MG63 (cell line): Measurements from ENCODE around the gene PFDN2. TPM values are rescaled to one million over a fixed set of nuclear protein-coding genes. Genes with fewer than 3 reads are reported as not detected.
"Not testable (repeated sequence)": the region's sequence is repeated elsewhere in the genome, so short reads cannot be mapped to it uniquely, and the experiment has no call there.

ENCODE experiments used
- DNase-seq: peaks from one replicate; pipeline ENCODE4 v3.0.0-alpha.2; 2020
- H3K27me3 ChIP-seq: fragments of 250-450 bp; sonication (Bioruptor Pico); 2 replicates; pipeline ENCODE4 v1.5.1; 2020; ENCODE audit warnings: mild to moderate bottlenecking, moderate library complexity
- H3K36me3 ChIP-seq: fragments of 250-450 bp; sonication (Bioruptor Pico); 2 replicates; pipeline ENCODE4 v1.5.1; 2020; ENCODE audit warnings: mild to moderate bottlenecking, moderate library complexity
- H3K4me3 ChIP-seq: fragments of 250-450 bp; sonication (Bioruptor Pico); 2 replicates; pipeline ENCODE4 v1.5.1; 2020; ENCODE audit warnings: mild to moderate bottlenecking, moderate library complexity
- H3K9me3 ChIP-seq: fragments of 250-450 bp; sonication (Bioruptor Pico); 2 replicates; pipeline ENCODE4 v1.5.1; 2020; ENCODE audit warnings: mild to moderate bottlenecking, moderate library complexity
- total RNA-seq: library from RNA; depleted of rRNA; stranded (reverse); fragments of >200 nt; shearing (Covaris generic); gene quantifications from 2 replicates; pipeline ENCODE4 v1.2.3, GENCODE V29; 2014; ENCODE audit warnings: low replicate concordance

Gene PFDN2
- total RNA-seq, 1 experiment from 2014 or later = 32.6 TPM

- H3K4me3 ChIP-seq = no peak overlapping the region
- no peaks in the 10 kb centered on the region for H3K27me3 ChIP-seq
- H3K9me3 ChIP-seq = no peaks in the 10 kb centered on the region
- no peak for DNase-seq
- no peaks in the 10 kb centered on the region for H3K36me3 ChIP-seq
These were observed 40.4 kb downstream of the PFDN2 start for GRCh38 chr1:161077426-161077825.

- no peaks in the 10 kb centered on the region for H3K9me3 ChIP-seq
- no peak overlapping the region for H3K4me3 ChIP-seq
- no peak for DNase-seq
- no peaks in the 10 kb centered on the region for H3K27me3 ChIP-seq
- H3K36me3 ChIP-seq = no peaks in the 10 kb centered on the region
These were observed 41.4 kb downstream of the PFDN2 start for GRCh38 chr1:161076410-161076809.

GRCh38 chr1:161074676-161075368, 43.0 kb downstream of the PFDN2 start:
- H3K4me3 ChIP-seq = no peak overlapping the region
- H3K27me3 ChIP-seq = no peaks in the 10 kb centered on the region
- no peak for DNase-seq
- no peaks in the 10 kb centered on the region for H3K9me3 ChIP-seq
- H3K36me3 ChIP-seq = no peaks in the 10 kb centered on the region

- Histone ChIP-seq H3K27me3 (no peaks in the 10 kb centered on the region), H3K9me3 (no peaks in the 10 kb centered on the region), H3K4me3 (no peak overlapping the region), H3K36me3 (no peaks in the 10 kb centered on the region)
- no peak for DNase-seq
These were observed 44.2 kb downstream of the PFDN2 start for GRCh38 chr1:161073474-161074121.

GRCh38 chr1:161072751-161073449, 44.9 kb downstream of the PFDN2 start:
- no peaks in the 10 kb centered on the region for H3K27me3 ChIP-seq
- DNase-seq = no peak
- no peak overlapping the region for H3K4me3 ChIP-seq
- H3K36me3 ChIP-seq = no peaks in the 10 kb centered on the region
- no peaks in the 10 kb centered on the region for H3K9me3 ChIP-seq

GRCh38 chr1:161071886-161072371, 45.9 kb downstream of the PFDN2 start:
- H3K36me3 ChIP-seq = no peaks in the 10 kb centered on the region
- no peaks in the 10 kb centered on the region for H3K27me3 ChIP-seq
- DNase-seq = peak; percentile 48
- no peak overlapping the region for H3K4me3 ChIP-seq
- no peaks in the 10 kb centered on the region for H3K9me3 ChIP-seq

- Histone ChIP-seq H3K4me3 (no peak overlapping the region), H3K9me3 (no peaks in the 10 kb centered on the region), H3K27me3 (no peaks in the 10 kb centered on the region), H3K36me3 (no peaks in the 10 kb centered on the region)
- DNase-seq = no peak
These were observed 47.1 kb downstream of the PFDN2 start for GRCh38 chr1:161070761-161071160.

GRCh38 chr1:161069731-161070270, 48.0 kb downstream of the PFDN2 start, which contains the start of gene ARHGAP30:
Gene ARHGAP30, minus strand, starts transcription at chr1:161069891. Its CDS starts 267 bp downstream, at chr1:161069624.
- H3K27me3 ChIP-seq = no peaks in the 10 kb centered on the region
- no peaks in the 10 kb centered on the region for H3K9me3 ChIP-seq
- no peak for DNase-seq
- H3K4me3 ChIP-seq = no peak within 1 kb of the TSS
- H3K36me3 ChIP-seq = no peaks in the 10 kb centered on the region

- H3K9me3 ChIP-seq = no peaks in the 10 kb centered on the region
- H3K27me3 ChIP-seq = no peaks in the 10 kb centered on the region
These were observed 48.6 kb downstream of the PFDN2 start for GRCh38 chr1:161069241-161069640.

GRCh38 chr1:161068306-161069234, 49.3 kb downstream of the PFDN2 start:
- no peak for DNase-seq
- no peaks in the 10 kb centered on the region for H3K9me3 ChIP-seq
- H3K36me3 ChIP-seq = no peaks in the 10 kb centered on the region
- no peak overlapping the region for H3K4me3 ChIP-seq
- H3K27me3 ChIP-seq = no peaks in the 10 kb centered on the region

More at GRCh38 chr1:161069241-161069640, 48.6 kb downstream of the PFDN2 start:
- DNase-seq = no peak
- H3K36me3 ChIP-seq = no peaks in the 10 kb centered on the region
- H3K4me3 ChIP-seq = no peak overlapping the region

- no peaks in the 10 kb centered on the region for H3K36me3 ChIP-seq
- no peak overlapping the region for H3K4me3 ChIP-seq
- no peak for DNase-seq
- H3K9me3 ChIP-seq = no peaks in the 10 kb centered on the region
- H3K27me3 ChIP-seq = no peaks in the 10 kb centered on the region
These were observed 51.1 kb downstream of the PFDN2 start for GRCh38 chr1:161066694-161067093.

GRCh38 chr1:161065681-161066080, 52.2 kb downstream of the PFDN2 start:
- not testable (repeated sequence) for H3K27me3 ChIP-seq, H3K4me3 ChIP-seq, DNase-seq, H3K36me3 ChIP-seq, H3K9me3 ChIP-seq

- H3K4me3 ChIP-seq, H3K36me3 ChIP-seq, H3K9me3 ChIP-seq, DNase-seq, H3K27me3 ChIP-seq: not testable (repeated sequence)
These were observed 53.9 kb downstream of the PFDN2 start for GRCh38 chr1:161063936-161064335.

GRCh38 chr1:161061419-161061818, 56.4 kb downstream of the PFDN2 start:
- Histone ChIP-seq H3K4me3 (no peak overlapping the region), H3K9me3 (no peaks in the 10 kb centered on the region), H3K27me3 (no peaks in the 10 kb centered on the region), H3K36me3 (no peaks in the 10 kb centered on the region)
- DNase-seq = no peak

- Histone ChIP-seq H3K27me3 (no peaks in the 10 kb centered on the region), H3K4me3 (no peak overlapping the region), H3K36me3 (no peaks in the 10 kb centered on the region), H3K9me3 (no peaks in the 10 kb centered on the region)
- no peak for DNase-seq
These were observed 58.5 kb downstream of the PFDN2 start for GRCh38 chr1:161059293-161059692.

GRCh38 chr1:161054805-161055204, 63.0 kb downstream of the PFDN2 start:
- no peak for DNase-seq
- no peaks in the 10 kb centered on the region for H3K36me3 ChIP-seq
- H3K9me3 ChIP-seq = no peaks in the 10 kb centered on the region
- H3K4me3 ChIP-seq = no peak overlapping the region
- H3K27me3 ChIP-seq = no peaks in the 10 kb centered on the region
